Smooth muscle cell (in vitro differentiated cells): ENCODE results near the gene NDUFAF2. TPM values are rescaled to one million over a fixed set of nuclear protein-coding genes. Genes with fewer than 3 reads are reported as not detected.

ENCODE experiments used
- DNase-seq: peaks from one replicate; lab custom pipeline; 2025; ENCODE audit not compliant: unreplicated experiment; lab: John Stamatoyannopoulos, UW
- H2AFZ ChIP-seq: fragments of 200-600 bp; sonication (generic); 2 replicates; pipeline ENCODE4 v1.6.0; 2016; ENCODE audit warnings: antibody characterized with exemption, low read depth, mild to moderate bottlenecking
- H3F3A ChIP-seq: fragments of 200-600 bp; sonication (generic); 2 replicates; pipeline ENCODE4 v1.6.0; 2017; ENCODE audit warnings: antibody characterized with exemption, low read depth
- H3K27ac ChIP-seq: fragments of 200-600 bp; sonication (generic); 2 replicates; pipeline ENCODE4 v1.5.1; 2016; ENCODE audit warnings: low read depth, mild to moderate bottlenecking
- H3K27me3 ChIP-seq: fragments of 200-600 bp; sonication (generic); 2 replicates; pipeline ENCODE4 v1.6.1; 2016; ENCODE audit warnings: low read depth, mild to moderate bottlenecking
- H3K36me3 ChIP-seq: fragments of 200-600 bp; sonication (generic); 2 replicates; pipeline ENCODE4 v1.5.1; 2016; ENCODE audit warnings: low read depth
- H3K4me1 ChIP-seq: fragments of 200-600 bp; sonication (generic); 2 replicates; pipeline ENCODE4 v1.5.1; 2016; ENCODE audit warnings: low read depth
- H3K4me2 ChIP-seq: fragments of 200-600 bp; sonication (generic); 2 replicates; pipeline ENCODE4 v1.6.0; 2016; ENCODE audit warnings: mild to moderate bottlenecking
- H3K4me3 ChIP-seq: fragments of 200-600 bp; sonication (generic); 2 replicates; pipeline ENCODE4 v1.5.1; 2016; ENCODE audit warnings: mild to moderate bottlenecking
- H3K79me2 ChIP-seq: fragments of 200-600 bp; sonication (generic); 2 replicates; pipeline ENCODE4 v1.6.0; 2016; ENCODE audit warnings: low read depth, mild to moderate bottlenecking
- H3K9ac ChIP-seq: fragments of 200-600 bp; sonication (generic); 2 replicates; pipeline ENCODE4 v1.6.0; 2016; ENCODE audit warnings: low read depth
- H3K9me3 ChIP-seq: fragments of 200-600 bp; sonication (generic); replicated peaks from 2 replicates; pipeline ENCODE4 v1.5.1; 2016; ENCODE audit warnings: low read depth
- H4K20me1 ChIP-seq: fragments of 200-600 bp; sonication (generic); 2 replicates; pipeline ENCODE4 v1.6.0; 2016; ENCODE audit warnings: low read depth
- WGBS: methylation state at CpG from one replicate; pipeline ENCODE4 v1.1.7; 2016; ENCODE audit warnings: low lambda C conversion rate; 5-methylcytosine and 5-hydroxymethylcytosine counted together
- polyA plus RNA-seq: library from polyadenylated mRNA; unstranded; fragments of >200 nt; fragmentation: Nextera tagmentation; extraction: Ambion mirVana; gene quantifications from 2 replicates; pipeline ENCODE4 v1.2.1, GENCODE V29; 2016
- total RNA-seq: library from RNA; depleted of rRNA; stranded (reverse); fragments of >200 nt; gene quantifications from 2 replicates; pipeline ENCODE4 v1.2.3, GENCODE V29; 2014
- TF ChIP-seq, protein P1 (sequence below): fragments of 200-600 bp; sonication (generic); IDR thresholded peaks from 2 replicates; pipeline ENCODE4 v1.5.1; 2017; ENCODE audit warnings: borderline replicate concordance, mild to moderate bottlenecking, antibody characterized with exemption; ENCODE audit not compliant: insufficient read depth, poor library complexity, severe bottlenecking

Gene NDUFAF2
- total and polyA plus RNA-seq, 2 experiments from 2014 or later, result 39.1 to 71.2 TPM

DNA sequence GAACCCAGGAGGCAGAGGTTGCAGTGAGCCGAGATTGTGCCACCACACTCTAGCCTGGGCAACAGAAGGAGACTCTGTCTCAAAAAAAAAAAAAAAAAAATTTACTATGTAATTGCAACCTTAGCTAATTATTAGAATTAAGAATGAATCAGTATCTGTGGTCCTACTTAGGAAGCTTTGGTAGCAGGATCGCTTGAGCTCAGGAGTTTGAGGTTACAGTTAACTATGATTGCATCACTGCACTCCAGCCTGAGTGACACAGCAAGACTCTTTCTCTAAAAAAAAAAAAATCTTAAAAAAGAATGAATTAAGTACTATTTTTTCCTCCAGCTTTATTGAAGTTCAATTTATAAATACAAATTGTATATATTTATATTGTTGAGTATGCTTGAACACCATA is 16.7 kb downstream of the NDUFAF2 start:
- H2AFZ ChIP-seq, result no peak overlapping the region
- peaks cover 8% of the 10 kb centered on the region for H3K9me3 ChIP-seq
- H4K20me1 ChIP-seq, result peaks cover 16% of the 10 kb centered on the region
- no peaks in the 10 kb centered on the region for H3K36me3 ChIP-seq
- no peak for DNase-seq
- TF ChIP-seq, protein P1, sequence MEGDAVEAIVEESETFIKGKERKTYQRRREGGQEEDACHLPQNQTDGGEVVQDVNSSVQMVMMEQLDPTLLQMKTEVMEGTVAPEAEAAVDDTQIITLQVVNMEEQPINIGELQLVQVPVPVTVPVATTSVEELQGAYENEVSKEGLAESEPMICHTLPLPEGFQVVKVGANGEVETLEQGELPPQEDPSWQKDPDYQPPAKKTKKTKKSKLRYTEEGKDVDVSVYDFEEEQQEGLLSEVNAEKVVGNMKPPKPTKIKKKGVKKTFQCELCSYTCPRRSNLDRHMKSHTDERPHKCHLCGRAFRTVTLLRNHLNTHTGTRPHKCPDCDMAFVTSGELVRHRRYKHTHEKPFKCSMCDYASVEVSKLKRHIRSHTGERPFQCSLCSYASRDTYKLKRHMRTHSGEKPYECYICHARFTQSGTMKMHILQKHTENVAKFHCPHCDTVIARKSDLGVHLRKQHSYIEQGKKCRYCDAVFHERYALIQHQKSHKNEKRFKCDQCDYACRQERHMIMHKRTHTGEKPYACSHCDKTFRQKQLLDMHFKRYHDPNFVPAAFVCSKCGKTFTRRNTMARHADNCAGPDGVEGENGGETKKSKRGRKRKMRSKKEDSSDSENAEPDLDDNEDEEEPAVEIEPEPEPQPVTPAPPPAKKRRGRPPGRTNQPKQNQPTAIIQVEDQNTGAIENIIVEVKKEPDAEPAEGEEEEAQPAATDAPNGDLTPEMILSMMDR, result no peak
- H3K79me2 ChIP-seq, result peaks cover 50% of the 10 kb centered on the region
- WGBS, result 67% methylated on average over 2 of the region's 2 CpGs
- H3K4me1 ChIP-seq, result no peaks in the 10 kb centered on the region
- H3K27ac ChIP-seq, result no peak overlapping the region
- H3K27me3 ChIP-seq, result no peaks in the 10 kb centered on the region
- no peak overlapping the region for H3K9ac ChIP-seq
- no peak overlapping the region for H3K4me2 ChIP-seq
- no peak overlapping the region for H3K4me3 ChIP-seq
- H3F3A ChIP-seq, result no peaks in the 10 kb centered on the region

DNA sequence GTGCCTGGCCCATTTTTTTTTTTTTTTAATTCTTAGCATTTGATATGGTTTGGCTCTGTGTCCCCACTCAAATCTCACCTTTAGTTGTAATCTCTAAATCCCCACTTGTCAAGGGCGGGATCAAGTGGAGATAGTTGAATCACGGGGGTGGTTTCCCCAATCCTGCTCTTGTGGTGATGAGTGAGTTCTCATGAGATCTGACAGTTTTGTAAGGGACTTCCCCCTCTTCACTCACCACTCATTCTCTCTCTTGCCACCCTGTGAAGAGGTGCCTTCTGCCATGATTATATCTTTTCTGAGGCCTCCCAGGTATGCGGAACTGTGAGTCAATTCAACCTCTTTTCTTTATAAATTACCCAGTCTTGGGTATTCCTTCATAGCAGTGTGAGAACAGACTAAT is 27.2 kb downstream of the NDUFAF2 start:
- WGBS, result 87% methylated on average over 3 of the region's 3 CpGs
- no peaks in the 10 kb centered on the region for H3F3A ChIP-seq
- H3K4me3 ChIP-seq, result no peak overlapping the region
- peaks cover under 1% of the 10 kb centered on the region for H3K9me3 ChIP-seq
- H4K20me1 ChIP-seq, result peaks cover 14% of the 10 kb centered on the region
- no peak overlapping the region for H2AFZ ChIP-seq
- no peak overlapping the region for H3K4me2 ChIP-seq
- H3K36me3 ChIP-seq, result no peaks in the 10 kb centered on the region
- H3K27me3 ChIP-seq, result no peaks in the 10 kb centered on the region
- H3K9ac ChIP-seq, result no peak overlapping the region
- DNase-seq, result no peak
- peaks cover 54% of the 10 kb centered on the region for H3K79me2 ChIP-seq
- no peaks in the 10 kb centered on the region for H3K4me1 ChIP-seq
- H3K27ac ChIP-seq, result no peak overlapping the region
- TF ChIP-seq, protein P1, result no peak

DNA sequence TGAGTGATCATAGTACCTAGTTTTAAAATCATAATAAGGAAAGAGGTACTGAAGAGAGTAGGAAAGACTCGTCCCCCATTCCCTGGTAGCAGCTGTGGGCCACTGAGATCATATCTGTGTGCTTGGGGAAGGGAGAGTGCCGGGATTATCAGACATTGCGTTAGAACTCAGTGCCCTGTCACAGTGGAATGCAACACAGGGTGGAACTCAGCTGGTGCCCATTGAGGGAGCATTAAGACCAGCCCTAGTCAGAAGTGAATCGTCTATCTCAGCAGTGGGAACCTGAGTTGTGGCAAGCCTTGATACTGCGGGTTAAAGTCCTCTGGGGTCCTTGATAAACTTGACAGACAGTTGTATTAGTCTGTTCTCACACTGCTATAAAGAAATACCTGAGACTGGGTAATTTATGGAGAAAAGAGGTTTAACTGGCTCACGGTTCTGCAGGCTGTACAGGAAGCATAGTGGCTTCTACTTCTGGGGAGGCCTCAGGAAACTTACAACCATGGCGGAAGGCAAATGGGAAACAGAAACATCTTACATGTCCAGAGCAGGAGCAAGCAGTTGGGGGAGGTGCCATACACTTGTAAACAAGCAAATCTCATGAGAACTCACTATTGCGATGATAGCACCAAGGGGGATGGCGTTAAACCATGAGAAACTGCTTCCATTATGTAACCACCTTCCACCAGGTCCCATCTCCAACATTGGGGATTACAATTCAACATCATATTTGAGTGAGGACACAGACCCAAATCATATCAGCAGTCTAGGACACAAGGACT is 33.1 kb downstream of the NDUFAF2 start:
- no peaks in the 10 kb centered on the region for H3F3A ChIP-seq
- H3K79me2 ChIP-seq, result peaks cover 31% of the 10 kb centered on the region
- H3K27me3 ChIP-seq, result no peaks in the 10 kb centered on the region
- H3K4me1 ChIP-seq, result no peaks in the 10 kb centered on the region
- no peak overlapping the region for H3K27ac ChIP-seq
- TF ChIP-seq, protein P1, result no peak
- no peak overlapping the region for H3K4me3 ChIP-seq
- no peak overlapping the region for H3K9ac ChIP-seq
- 85% methylated on average over 9 of the region's 9 CpGs for WGBS
- no peak for DNase-seq
- no peak overlapping the region for H2AFZ ChIP-seq
- no peak overlapping the region for H3K4me2 ChIP-seq
- peaks cover 14% of the 10 kb centered on the region for H4K20me1 ChIP-seq
- no peaks in the 10 kb centered on the region for H3K9me3 ChIP-seq
- no peaks in the 10 kb centered on the region for H3K36me3 ChIP-seq

DNA sequence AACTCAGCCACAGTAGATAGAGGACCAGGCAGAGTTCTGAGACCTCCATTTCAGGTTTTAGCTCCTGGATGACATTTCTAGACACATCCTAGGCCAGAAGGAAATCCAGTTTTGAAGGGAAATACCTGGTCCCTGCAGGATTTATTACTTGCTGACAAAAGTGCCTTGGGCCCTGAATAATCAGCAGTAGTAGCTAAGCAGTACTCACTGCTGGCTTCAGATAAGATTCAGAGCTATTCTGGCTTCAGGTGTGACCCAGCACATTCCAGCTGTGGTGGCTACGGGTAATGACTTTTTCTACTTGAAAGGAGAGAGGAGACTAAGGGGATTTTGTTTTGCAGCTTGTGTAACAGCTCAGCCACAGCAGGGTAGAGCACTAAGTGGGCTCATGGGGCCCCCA is 34.0 kb downstream of the NDUFAF2 start:
- no peaks in the 10 kb centered on the region for H3K27me3 ChIP-seq
- H3K36me3 ChIP-seq, result no peaks in the 10 kb centered on the region
- no peak overlapping the region for H3K27ac ChIP-seq
- H3K79me2 ChIP-seq, result peaks cover 27% of the 10 kb centered on the region
- TF ChIP-seq, protein P1, result no peak
- 48% methylated on average over 1 of the region's 1 CpG for WGBS
- peaks cover 14% of the 10 kb centered on the region for H4K20me1 ChIP-seq
- H3K9me3 ChIP-seq, result no peaks in the 10 kb centered on the region
- no peaks in the 10 kb centered on the region for H3F3A ChIP-seq
- DNase-seq, result no peak
- H2AFZ ChIP-seq, result no peak overlapping the region
- no peak overlapping the region for H3K4me2 ChIP-seq
- H3K4me3 ChIP-seq, result no peak overlapping the region
- H3K4me1 ChIP-seq, result no peaks in the 10 kb centered on the region
- no peak overlapping the region for H3K9ac ChIP-seq
